Stomach (tissue), 9 donors: Measurements from ENCODE around the gene HNRNPF. TPM values are rescaled to one million over a fixed set of nuclear protein-coding genes. Genes with fewer than 3 reads are reported as not detected.

Experiments used
- DNase-seq, 2 donors: peaks; one replicate each; pipeline versions ENCODE4 v3.0.0 to v3.0.0-alpha.2; 2013 to 2019
- H3K27ac ChIP-seq, 5 donors: fragments of 200-600 bp in 4 of 5; sonication (generic) in 4 of 5; one replicate each; pipeline ENCODE4 v1.5.1; 2013 to 2019; ENCODE audit warnings: mild to moderate bottlenecking in 1 of 5, moderate library complexity in 1 of 5
- H3K27me3 ChIP-seq, 3 donors: fragments of 200-600 bp; sonication (generic); one replicate each; pipeline ENCODE4 v1.5.1; 2017 to 2019; ENCODE audit warnings: mixed run types in 1 of 3
- H3K36me3 ChIP-seq, 4 donors: fragments of 200-600 bp; sonication (generic); 1 replicate in 3 of 4; 2 replicates in 1 of 4; pipeline ENCODE4 v1.5.1; 2016 to 2019
- H3K4me1 ChIP-seq, 4 donors: fragments of 200-600 bp; sonication (generic); one replicate each; pipeline ENCODE4 v1.5.1; 2016 to 2019
- H3K4me3 ChIP-seq, 4 donors: fragments of 200-600 bp; sonication (generic) in 3 of 4; one replicate each; pipeline ENCODE4 v1.5.1; 2016 to 2019; ENCODE audit warnings: mild to moderate bottlenecking in 1 of 4
- H3K9me3 ChIP-seq, 4 donors: fragments of 200-600 bp; sonication (generic); one replicate each; pipeline ENCODE4 v1.5.1; 2016 to 2019
- CTCF ChIP-seq, 7 experiments: fragments of 450-650 bp in 4 of 7; fragments of 200-600 bp in 3 of 7; sonication (generic) in 3 of 7; IDR thresholded peaks; one replicate each; pipeline ENCODE4 v1.5.1; 2016 to 2019; ENCODE audit warnings: antibody characterized with exemption in 7 of 7, control low read depth in 2 of 7, mild to moderate bottlenecking in 1 of 7
- EP300 ChIP-seq: sonication (generic); formaldehyde crosslinking; IDR thresholded peaks from one replicate; pipeline ENCODE4 v1.6.1; 2017; ENCODE audit warnings: antibody characterized with exemption
- POLR2A ChIP-seq, 4 donors: fragments of 450-650 bp; IDR thresholded peaks; one replicate each; pipeline ENCODE4 v1.6.1; 2016; ENCODE audit warnings: antibody characterized with exemption in 4 of 4, control low read depth in 2 of 4, mild to moderate bottlenecking in 1 of 4, moderate library complexity in 1 of 4
- POLR2AphosphoS5 ChIP-seq, 3 donors: sonication (generic); formaldehyde crosslinking; IDR thresholded peaks; one replicate each; pipeline ENCODE4 v1.6.1; 2016; ENCODE audit warnings: antibody characterized with exemption in 3 of 3
- WGBS, 5 donors: extraction: QIAGEN DNeasy Blood & Tissue Kit in 3 of 5; methylation state at CpG; one replicate each; pipeline versions ENCODE4 v1.1.5 to v1.1.7; 2013 to 2018; 5-methylcytosine and 5-hydroxymethylcytosine counted together
- intact Hi-C: fragments of 100-400 bp; cut with DNase I; formaldehyde crosslinking; loops from one replicate; pipeline ENCODE4 v1.15.1; 2023; ENCODE audit warnings: low total_unique reads
- polyA plus RNA-seq, 3 donors: library from polyadenylated mRNA; stranded (reverse); fragments of 200-250 nt; gene quantifications; one replicate each; pipeline ENCODE4 v1.2.3, GENCODE V29; 2013
- total RNA-seq, 5 donors: library from RNA; depleted of rRNA; stranded (reverse); fragments of >200 nt; gene quantifications; one replicate each; pipeline versions ENCODE4 v1.1.0 to v1.2.3, GENCODE V29; 2014 to 2016
- donor health status: healthy with polysubstance abuse.
- donor health status: Bipolar disorder and iron deficiency.
- donor health status: healthy.

HNRNPF gene
- total and polyA plus RNA-seq, 8 donors: 36.2 to 169 (median 87.3) TPM

- H3K4me3 ChIP-seq: peak overlapping the region; percentile 49 to 64 (median 52)
- H3K27me3 ChIP-seq: no peaks in the 10 kb centered on the region
- peak; percentile 99 for DNase-seq
- WGBS, 5 donors: 3 to 8% (median 4%) methylated on average over 14 to 48 of the region's 48 CpGs
- peak overlapping the region; percentile 69 to 89 (median 83) for H3K27ac ChIP-seq
- H3K9me3 ChIP-seq: no peaks in the 10 kb centered on the region
- TF ChIP-seq CTCF (IDR thresholded peaks at IDR 0.05): peak in 5 of 7 experiments; percentile 8 to 51 (median 28)
- TF ChIP-seq POLR2A (IDR thresholded peaks at IDR 0.05): no peak
- peak; percentile 50 to 91 (median 71) for TF ChIP-seq POLR2AphosphoS5 (IDR thresholded peaks at IDR 0.05)
- H3K36me3 ChIP-seq: no peaks in the 10 kb centered on the region
- H3K4me1 ChIP-seq: peaks cover 4 to 15% (median 15%) of the 10 kb centered on the region in 4 donors
- intact Hi-C loops: no loop called here
Measured at GRCh38 chr10:43362191-43362839, 46.7 kb downstream of the HNRNPF start.

GRCh38 chr10:43361547-43362190 is 47.3 kb downstream of the HNRNPF start:
- Histone ChIP-seq H3K27me3 (no peaks in the 10 kb centered on the region), H3K4me1 (peaks cover 4 to 15% (median 15%) of the 10 kb centered on the region in 4 donors), H3K4me3 (peak overlapping the region; percentile 49 to 64 (median 52)), H3K36me3 (no peaks in the 10 kb centered on the region), H3K9me3 (no peaks in the 10 kb centered on the region), H3K27ac (peak overlapping the region; percentile 69 to 89 (median 83))
- TF ChIP-seq EP300: no peak
- TF ChIP-seq POLR2A (IDR thresholded peaks at IDR 0.05): peak in 1 of 4 donors; percentile 30
- TF ChIP-seq CTCF (IDR thresholded peaks at IDR 0.05): peak in 1 of 7 experiments; percentile 7
- no peak for TF ChIP-seq POLR2AphosphoS5 (IDR thresholded peaks at IDR 0.05)
- intact Hi-C loops: no loop called here
- DNase-seq: no peak
- 8 to 16% (median 14%) methylated on average over 21 of the region's 21 CpGs for WGBS, 5 donors

- Histone ChIP-seq H3K4me1 (peaks cover 4 to 15% (median 15%) of the 10 kb centered on the region in 4 donors), H3K9me3 (no peaks in the 10 kb centered on the region), H3K4me3 (no peak overlapping the region), H3K27me3 (no peaks in the 10 kb centered on the region), H3K27ac (no peak overlapping the region), H3K36me3 (no peaks in the 10 kb centered on the region)
- 68 to 81% (median 78%) methylated on average over 6 of the region's 6 CpGs for WGBS, 5 donors
- intact Hi-C loops: no loop called here
- no peak for DNase-seq
- no peak for TF ChIP-seq POLR2AphosphoS5 (IDR thresholded peaks at IDR 0.05)
- no peak for TF ChIP-seq CTCF (IDR thresholded peaks at IDR 0.05)
- no peak for TF ChIP-seq EP300
- no peak for TF ChIP-seq POLR2A (IDR thresholded peaks at IDR 0.05)
Measured at GRCh38 chr10:43360086-43360485, 48.9 kb downstream of the HNRNPF start.

DNA sequence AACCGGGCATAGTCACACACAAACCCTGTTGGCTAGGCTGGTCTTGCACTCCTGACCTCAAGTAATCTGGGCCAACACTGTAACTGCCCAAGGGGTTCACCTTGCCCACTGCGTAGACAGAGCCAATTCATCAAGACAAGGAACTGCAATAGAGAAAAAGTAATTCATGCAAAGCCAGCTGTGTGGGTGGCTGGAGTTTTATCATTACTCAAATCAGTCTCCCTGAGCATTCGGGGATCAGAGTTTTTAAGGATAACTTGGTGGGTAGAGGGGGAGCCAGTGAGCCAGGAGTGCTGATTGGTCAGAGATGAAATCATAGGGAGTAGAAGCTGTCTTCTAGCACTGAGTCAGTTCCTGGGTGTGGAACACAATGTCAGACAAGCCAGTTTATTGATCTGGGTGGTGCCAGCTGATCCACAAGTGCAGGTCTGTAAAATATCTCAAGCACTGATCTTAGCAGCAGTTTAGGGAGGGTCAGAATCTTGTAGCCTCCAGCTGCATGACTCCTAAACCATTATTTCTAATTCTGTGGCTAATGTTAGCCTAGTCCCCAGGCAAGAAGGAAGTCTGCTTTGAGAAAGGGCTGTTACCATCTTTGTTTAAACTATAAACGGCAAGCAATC is 53.1 kb downstream of the HNRNPF start:
- Histone ChIP-seq H3K27me3 (peaks cover 0 to 8% (median 4%) of the 10 kb centered on the region in 3 donors), H3K9me3 (no peaks in the 10 kb centered on the region), H3K27ac (no peak overlapping the region), H3K36me3 (no peaks in the 10 kb centered on the region), H3K4me3 (no peak overlapping the region), H3K4me1 (peaks cover under 1 to 5% (median 2%) of the 10 kb centered on the region in 4 donors)
- peak in 1 of 2 donors; percentile 63 for DNase-seq
- 38 to 67% (median 47%) methylated on average over 4 of the region's 4 CpGs for WGBS, 5 donors
- intact Hi-C loops: loop anchor here (10.0 kb wide), 1 partner anchor 61 kb away; no protein-coding TSS in a partner anchor
- no peak for TF ChIP-seq CTCF (IDR thresholded peaks at IDR 0.05)
- TF ChIP-seq POLR2AphosphoS5 (IDR thresholded peaks at IDR 0.05): no peak
- no peak for TF ChIP-seq EP300
- TF ChIP-seq POLR2A (IDR thresholded peaks at IDR 0.05): no peak
